Endothelial cell of umbilical vein (primary cell): ENCODE data around the gene TECTB. TPM values are rescaled to one million over a fixed set of nuclear protein-coding genes. Genes with fewer than 3 reads are reported as not detected.

Source experiments
- BruUV-seq: library from RNA; stranded (reverse); fragments of 400-500 nt; replicated peaks from 2 replicates; lab custom pipeline; 2021; lab: Mats Ljungman, UMichigan
- CTCF ChIA-PET: fragments of 300-600, 350-600 bp; sonication (Branson Sonifier 250); formaldehyde crosslinking; loops from one replicate; lab custom pipeline; 2021; ENCODE audit warnings: antibody characterized with exemption, inconsistent platforms; lab: Charles Lee
- POLR2A ChIA-PET: fragments of 300-600, 350-600 bp; sonication (Branson Sonifier 250); formaldehyde crosslinking; loops from one replicate; lab custom pipeline; 2021; ENCODE audit warnings: antibody characterized with exemption, inconsistent platforms; lab: Charles Lee
- DNase-seq: peaks from one replicate; pipeline ENCODE4 v3.0.0-alpha.2; 2011; ENCODE audit warnings: low read depth, low spot score
- FAIRE-seq: peaks from 2 replicates; lab custom pipeline; 2011; peaks lifted over from hg19 to GRCh38; lab: Jason Lieb, UNC
- H2AFZ ChIP-seq: 2 replicates; pipeline ENCODE4 v1.6.0; 2012; ENCODE audit warnings: low read depth, low read length, control low read depth, inconsistent platforms
- H3K27ac ChIP-seq: 2 replicates; pipeline ENCODE4 v1.5.1; 2011; ENCODE audit warnings: low read depth, mild to moderate bottlenecking, control low read depth, low read length, moderate library complexity; ENCODE audit not compliant: insufficient read depth
- H3K27me3 ChIP-seq, 2 experiments: 2 replicates each; pipeline versions ENCODE4 v1.6.0 to v1.6.1; 2011; ENCODE audit warnings: low read length in 2 of 2, mixed read lengths in 1 of 2; ENCODE audit not compliant: control insufficient read depth in 2 of 2, insufficient read depth in 2 of 2
- H3K36me3 ChIP-seq, 2 experiments: 2 replicates in 1 of 2; 3 replicates in 1 of 2; pipeline ENCODE4 v1.5.1; 2011; ENCODE audit warnings: low read length in 2 of 2, mild to moderate bottlenecking in 1 of 2, moderate library complexity in 1 of 2; ENCODE audit not compliant: control insufficient read depth in 2 of 2, insufficient read depth in 2 of 2; ENCODE audit errors: extremely low read depth in 1 of 2
- H3K4me1 ChIP-seq: 3 replicates; pipeline ENCODE4 v1.5.1; 2011; ENCODE audit warnings: mild to moderate bottlenecking, low read length; ENCODE audit not compliant: control insufficient read depth, insufficient read depth; ENCODE audit errors: extremely low read depth
- H3K4me2 ChIP-seq: 2 replicates; pipeline ENCODE4 v1.6.1; 2011; ENCODE audit warnings: low read length, control low read depth, mixed read lengths; ENCODE audit not compliant: insufficient read depth
- H3K4me3 ChIP-seq, 3 experiments: fragments of 200-600 bp in 1 of 3; sonication (generic), shearing (Covaris generic) in 1 of 3; replicated peaks in 1 of 3; 2 replicates each; pipeline ENCODE4 v1.5.1; 2011 to 2016; ENCODE audit warnings: control low read depth in 3 of 3, low read length in 3 of 3, mild to moderate bottlenecking in 2 of 3, inconsistent platforms in 1 of 3, low read depth in 1 of 3, moderate library complexity in 1 of 3; ENCODE audit not compliant: insufficient read depth in 1 of 3
- H3K79me2 ChIP-seq: 2 replicates; pipeline ENCODE4 v1.6.0; 2012; ENCODE audit warnings: low read length, inconsistent platforms; ENCODE audit not compliant: control insufficient read depth, insufficient read depth
- H3K9ac ChIP-seq: replicated peaks from 2 replicates; pipeline ENCODE3; 2011; ENCODE audit warnings: low read length, control low read depth; ENCODE audit not compliant: insufficient read depth; ENCODE audit errors: extremely low read depth
- H3K9me1 ChIP-seq: replicated peaks from 3 replicates; pipeline ENCODE4 v1.6.0; 2011; ENCODE audit warnings: mild to moderate bottlenecking, low read length; ENCODE audit not compliant: control insufficient read depth, insufficient read depth; ENCODE audit errors: extremely low read depth
- H3K9me3 ChIP-seq: replicated peaks from 2 replicates; pipeline ENCODE4 v1.5.1; 2012; ENCODE audit warnings: low read length, inconsistent platforms; ENCODE audit not compliant: control insufficient read depth, insufficient read depth
- H4K20me1 ChIP-seq: replicated peaks from 2 replicates; pipeline ENCODE3; 2011; ENCODE audit warnings: mild to moderate bottlenecking, low read length; ENCODE audit not compliant: control insufficient read depth, insufficient read depth; ENCODE audit errors: extremely low read depth
- CTCF ChIP-seq, 2 donors: IDR thresholded peaks; 1 replicate in 1 of 2; 2 replicates in 1 of 2; pipeline ENCODE4 v1.5.1; 2011; ENCODE audit warnings: low read length in 2 of 2, mild to moderate bottlenecking in 2 of 2, moderate library complexity in 2 of 2, control low read depth in 1 of 2, inconsistent platforms in 1 of 2, low read depth in 1 of 2; ENCODE audit not compliant: insufficient read depth in 1 of 2; ENCODE audit errors: extremely low read depth in 1 of 2
- EZH2 ChIP-seq: IDR thresholded peaks from 2 replicates; pipeline ENCODE4 v1.6.1; 2012; ENCODE audit warnings: borderline replicate concordance, low read depth, mild to moderate bottlenecking, moderate library complexity, low read length, inconsistent platforms; ENCODE audit not compliant: severe bottlenecking
- FOS ChIP-seq: IDR thresholded peaks from 2 replicates; pipeline ENCODE4 v1.6.1; 2011; ENCODE audit warnings: mild to moderate bottlenecking, low read length, moderate library complexity, borderline replicate concordance; ENCODE audit not compliant: insufficient read depth
- GATA2 ChIP-seq: IDR thresholded peaks from 2 replicates; pipeline ENCODE4 v1.7.0; 2011; ENCODE audit warnings: low read depth, mild to moderate bottlenecking, moderate library complexity, mixed read lengths, low read length; ENCODE audit not compliant: insufficient read length, insufficient read depth
- JUN ChIP-seq: IDR thresholded peaks from 2 replicates; pipeline ENCODE4 v1.6.1; 2011; ENCODE audit warnings: borderline replicate concordance, low read depth; ENCODE audit not compliant: insufficient read length, insufficient read depth
- MYC ChIP-seq: IDR thresholded peaks from one replicate; pipeline ENCODE4 v1.6.1; 2011; ENCODE audit warnings: mild to moderate bottlenecking, low read depth, low read length
- POLR2A ChIP-seq: IDR thresholded peaks from 2 replicates; pipeline ENCODE4 v1.6.1; 2012; ENCODE audit warnings: low read depth, mild to moderate bottlenecking, control low read depth, low read length
- POLR2AphosphoS5 ChIP-seq: IDR thresholded peaks from 2 replicates; pipeline ENCODE4 v1.6.1; 2012; ENCODE audit warnings: low read depth, mild to moderate bottlenecking, control low read depth, low read length, moderate library complexity; ENCODE audit not compliant: insufficient read depth
- dilution Hi-C: fragments of 300-500 bp; cut with MboI; formaldehyde crosslinking; loops from one replicate; pipeline ENCODE4 v1.15.0; 2019; ENCODE audit warnings: low sequenced_read_pairs; ENCODE audit not compliant: extremely low pct_ligation_motif_present
- intact Hi-C: fragments of 100-400 bp; cut with micrococcal nuclease; formaldehyde crosslinking; loops from one replicate; pipeline ENCODE4 v1.10.0; 2022
- polyA plus RNA-seq, 4 experiments: library from polyadenylated mRNA; depleted of rRNA in 3 of 4; stranded (reverse) in 3 of 4; unstranded in 1 of 4; fragments of >200 nt; gene quantifications; 2 replicates each; pipeline versions ENCODE4 v1.2.1 to v1.2.3, GENCODE V29; 2011 to 2012; ENCODE audit warnings: missing spikeins in 1 of 4
- total RNA-seq: library from RNA; stranded (reverse); gene quantifications from 2 replicates; pipeline ENCODE4 v1.2.3, GENCODE V29; 2021
- TF ChIP-seq, protein P1 (sequence below): IDR thresholded peaks from 2 replicates; pipeline ENCODE4 v1.6.1; 2011; ENCODE audit not compliant: insufficient read depth, insufficient read length

Gene TECTB
- total and polyA plus RNA-seq, 2 donors (not counting 3 experiments of a cell fraction or from before 2014, with no cell fraction given) = not detected

DNA sequence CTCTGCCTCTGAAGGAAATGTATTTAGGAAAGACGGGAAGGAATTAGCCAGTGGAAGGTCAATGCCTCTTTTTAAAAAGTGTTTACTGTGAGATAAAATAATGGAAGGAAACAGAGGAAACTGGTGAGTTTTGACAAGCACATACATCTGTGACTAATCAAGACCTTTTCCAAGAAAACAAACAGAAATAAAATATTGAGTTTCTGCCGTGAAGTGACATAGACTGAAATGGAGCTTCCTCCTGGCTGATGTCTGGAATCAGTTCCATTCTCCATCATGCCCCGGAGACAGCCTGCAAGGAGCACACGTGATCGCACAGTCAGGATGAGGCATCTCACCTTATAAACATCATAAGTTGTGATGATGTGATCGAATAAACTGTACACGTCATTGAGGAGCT lies 30.7 kb downstream of the TECTB start:
- Histone ChIP-seq H3K36me3 (no peaks in the 10 kb centered on the region), H3K27me3 (no peaks in the 10 kb centered on the region), H3K4me3 (peak overlapping the region in 1 of 3 experiments; percentile 14), H3K9me1 (no peaks in the 10 kb centered on the region), H3K79me2 (no peaks in the 10 kb centered on the region), H3K4me2 (peak overlapping the region; percentile 68), H3K9ac (no peak overlapping the region), H2AFZ (peak overlapping the region; percentile 31), H3K27ac (no peak overlapping the region), H3K4me1 (peaks cover 20% of the 10 kb centered on the region), H3K9me3 (no peaks in the 10 kb centered on the region), H4K20me1 (no peaks in the 10 kb centered on the region)
- TF ChIP-seq POLR2AphosphoS5 (no peak), JUN (no peak), POLR2A (no peak), GATA2 (peak; percentile 74), MYC (no peak), CTCF (IDR thresholded peaks at IDR 0.05; ENCODE audit: extremely low read depth in 1 of 2, insufficient read depth in 1 of 2, low read depth in 1 of 2, low read length in 2 of 2) (no peak), EZH2 (no peak), FOS (peak; percentile 55)
- TF ChIP-seq, protein P1, sequence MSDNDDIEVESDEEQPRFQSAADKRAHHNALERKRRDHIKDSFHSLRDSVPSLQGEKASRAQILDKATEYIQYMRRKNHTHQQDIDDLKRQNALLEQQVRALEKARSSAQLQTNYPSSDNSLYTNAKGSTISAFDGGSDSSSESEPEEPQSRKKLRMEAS = no peak
- dilution Hi-C loops (no loop called here), intact Hi-C loops (loop anchor here (1.0 to 5.0 kb wide), 11 partner anchors 49 to 1704 kb away; partner anchors contain the start of genes ADRA2A, BBIP1, GPAM and SHOC2)
- POLR2A ChIA-PET = no interaction called here
- DNase-seq (peak; percentile 80), FAIRE-seq (peak; percentile 91)
- BruUV-seq = no TSS peak
- CTCF ChIA-PET = interaction anchor here (0.7 to 7.3 kb wide), 9 partner anchors 18 to 1555 kb away, joined by 3 to 96 read pairs (median 4); partner anchors contain the start of gene GPAM
